NK-92 (cell line): ENCODE data around the gene RELL2.
A peak's percentile ranks its signal among the peaks of the same experiment; 100 is the strongest.

Experiments
- DNase-seq: peaks from one replicate; lab custom pipeline; 2025; ENCODE audit not compliant: unreplicated experiment; lab: John Stamatoyannopoulos, UW

The RELL2 gene

DNA sequence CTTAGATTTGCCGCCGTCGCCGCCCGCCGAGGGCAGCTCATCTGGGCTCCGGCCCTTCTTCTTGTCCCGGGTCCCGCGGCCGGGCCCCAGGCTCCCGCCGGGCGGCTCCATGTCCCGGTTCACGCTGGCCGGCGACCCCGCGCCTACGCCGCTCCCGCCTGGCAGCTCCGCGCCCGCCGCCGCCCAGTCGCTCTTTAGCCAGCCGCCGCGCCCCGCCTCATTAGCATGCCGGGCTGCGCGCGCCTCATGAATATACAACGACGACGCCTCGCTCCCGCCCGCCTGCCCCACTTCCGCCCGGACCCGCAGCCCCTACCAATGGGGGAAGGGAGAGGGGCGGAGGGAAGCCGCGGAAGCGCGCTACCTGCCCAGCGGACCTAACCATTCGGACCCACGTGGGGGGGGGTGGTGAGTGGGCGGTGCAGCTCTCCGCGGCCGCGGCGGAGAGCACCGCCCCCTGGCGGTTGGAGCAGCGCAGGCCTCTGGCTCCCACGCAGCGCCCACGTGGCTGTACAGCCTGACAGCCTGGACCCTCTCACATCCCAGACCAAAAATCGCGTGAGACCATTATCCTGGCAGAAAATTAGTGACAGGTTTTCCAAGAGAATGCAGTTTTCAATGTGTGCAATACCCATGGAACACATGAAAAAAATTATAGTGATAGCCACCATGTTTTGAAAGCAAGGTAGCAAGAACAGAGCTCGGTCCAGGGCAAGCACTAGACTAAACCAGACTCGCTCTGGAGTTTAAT, 17.8 kb upstream of the RELL2 start, which contains the start of gene DIAPH1:
Gene DIAPH1 (minus strand): TSS at position 197 of the 751 bp plus-strand sequence. CDS start 86 bp downstream, at position 111.
- peak; percentile 87 for DNase-seq

GRCh38 chr5:141623186-141623585, 13.6 kb upstream of the RELL2 start:
- DNase-seq = no peak

- DNase-seq = no peak
Observed at GRCh38 chr5:141623611-141624010, 13.2 kb upstream of the RELL2 start.

DNA sequence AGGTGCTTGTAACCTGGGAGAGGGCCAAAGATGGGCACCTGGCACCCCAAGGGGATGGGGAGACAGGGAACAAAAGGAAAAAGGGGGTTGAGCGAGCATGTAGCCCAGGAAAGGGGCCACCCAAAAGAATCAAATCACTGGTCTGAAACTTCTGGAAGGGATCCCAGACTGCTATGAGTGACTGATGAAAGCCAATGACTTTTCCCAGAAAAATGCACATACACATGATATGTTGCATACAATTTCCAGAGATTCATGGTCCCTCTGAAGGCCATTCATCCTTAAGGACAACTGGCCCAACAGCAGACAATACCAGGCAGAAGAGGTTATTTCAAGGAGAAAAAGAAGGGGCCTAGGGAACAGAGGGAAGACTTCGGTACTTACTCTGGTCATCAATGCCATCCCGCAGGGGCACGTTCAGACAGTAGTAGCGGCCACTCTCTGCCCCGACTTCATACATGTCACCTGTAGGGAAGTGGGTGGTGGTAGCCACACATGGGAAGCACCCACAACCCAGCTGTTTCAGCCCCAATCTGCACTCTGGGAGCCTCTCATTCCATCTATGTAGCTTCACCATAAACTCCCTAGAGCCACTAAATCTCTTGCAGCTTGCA, 8.5 kb upstream of the RELL2 start:
- no peak for DNase-seq

DNA sequence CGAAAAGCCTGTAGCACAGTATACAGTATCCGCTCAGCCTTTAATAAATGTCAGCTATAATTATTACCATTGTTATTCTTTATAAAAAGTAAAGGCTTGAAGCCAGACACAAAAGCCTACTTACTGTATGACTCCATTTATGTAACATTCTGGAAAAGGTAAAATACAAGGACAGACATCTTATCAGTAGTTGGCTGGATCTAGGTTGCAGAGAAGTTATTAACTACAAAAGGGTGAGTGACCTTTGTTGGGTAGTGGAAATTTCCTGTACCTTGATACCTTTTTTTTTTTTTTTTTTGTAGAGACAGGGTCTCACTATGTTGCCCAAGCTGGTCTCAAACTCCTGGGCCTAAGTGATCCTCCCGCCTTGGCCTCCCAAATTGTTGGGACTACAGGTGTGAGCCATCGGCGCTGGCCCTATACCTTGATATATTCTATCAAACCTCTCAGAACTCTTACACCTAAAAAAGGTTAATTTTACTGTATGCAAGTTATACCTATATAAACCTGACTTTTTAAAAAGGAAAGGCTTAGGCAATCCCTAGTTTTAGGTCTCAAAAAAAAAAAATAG, 6.1 kb upstream of the RELL2 start:
- no peak for DNase-seq

DNA sequence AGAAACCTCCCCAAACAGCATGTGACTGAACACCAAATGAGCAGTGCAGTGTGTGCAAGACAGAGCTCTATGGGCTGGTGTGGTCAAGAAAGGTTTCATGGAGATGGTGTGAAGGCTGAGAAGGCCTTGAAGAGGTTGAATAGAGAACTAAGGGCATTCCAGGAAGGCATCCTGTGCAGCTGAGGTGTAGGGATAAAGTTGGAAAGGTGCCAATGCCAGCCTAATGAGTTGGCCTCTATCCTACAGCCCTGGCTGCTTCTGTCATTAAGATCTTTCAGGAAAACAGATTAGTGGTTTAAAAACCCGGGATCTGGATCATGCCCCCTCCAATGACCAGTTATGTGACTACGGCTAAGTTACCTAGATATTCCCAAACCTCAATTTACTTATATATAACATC, 4.1 kb upstream of the RELL2 start:
- no peak for DNase-seq

DNA sequence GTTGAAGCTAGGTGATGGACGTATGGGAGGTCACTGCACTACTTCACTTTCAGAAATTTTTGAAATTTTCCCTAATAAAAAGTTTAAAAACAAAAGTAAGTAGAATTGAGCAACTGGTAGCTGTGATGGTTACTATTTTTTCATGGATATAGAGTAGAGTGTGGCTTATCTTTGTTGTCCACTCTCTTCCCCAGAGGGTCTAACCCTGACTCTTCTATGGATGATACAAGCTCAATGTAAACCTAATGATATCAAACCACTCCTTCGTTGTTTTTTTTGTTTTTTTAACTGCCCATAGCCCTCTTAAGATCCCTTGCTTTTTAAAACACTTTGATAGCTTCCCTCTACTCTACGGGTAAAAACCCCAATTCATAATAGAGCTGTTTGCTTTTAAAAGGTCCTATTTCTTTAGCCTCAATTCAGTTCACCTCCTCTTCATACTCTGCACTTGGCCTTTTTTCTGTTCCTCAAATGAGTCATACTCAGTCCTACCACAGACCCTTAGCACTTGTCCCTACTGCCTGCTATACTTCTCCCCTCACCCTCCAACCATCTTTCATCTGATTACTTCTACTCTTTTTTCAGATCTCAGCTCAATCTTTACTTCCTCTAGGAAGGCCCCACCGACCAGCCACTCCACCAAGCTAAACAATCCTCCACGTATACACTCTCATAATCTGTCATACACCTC, 2.8 kb upstream of the RELL2 start:
- DNase-seq = no peak

DNA sequence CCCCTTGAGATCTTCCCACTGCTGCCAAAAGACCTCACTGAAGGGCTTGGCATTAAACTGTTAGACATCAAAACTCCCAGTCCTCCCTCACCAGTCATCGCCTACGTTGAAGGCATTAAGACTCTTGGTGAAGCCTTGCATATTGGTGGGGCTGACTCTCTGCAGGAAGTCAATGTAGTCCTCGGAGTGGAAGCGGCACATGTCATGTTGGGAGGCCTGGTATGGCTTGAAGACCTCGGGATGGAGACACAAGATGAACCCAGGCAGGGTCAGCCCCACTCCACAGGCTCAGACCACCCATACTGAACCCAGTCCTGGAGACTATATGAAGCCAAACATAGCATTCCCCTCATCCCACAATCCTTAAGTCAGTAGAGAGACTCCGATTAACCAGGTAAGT, 2.1 kb upstream of the RELL2 start:
- DNase-seq = no peak

DNA sequence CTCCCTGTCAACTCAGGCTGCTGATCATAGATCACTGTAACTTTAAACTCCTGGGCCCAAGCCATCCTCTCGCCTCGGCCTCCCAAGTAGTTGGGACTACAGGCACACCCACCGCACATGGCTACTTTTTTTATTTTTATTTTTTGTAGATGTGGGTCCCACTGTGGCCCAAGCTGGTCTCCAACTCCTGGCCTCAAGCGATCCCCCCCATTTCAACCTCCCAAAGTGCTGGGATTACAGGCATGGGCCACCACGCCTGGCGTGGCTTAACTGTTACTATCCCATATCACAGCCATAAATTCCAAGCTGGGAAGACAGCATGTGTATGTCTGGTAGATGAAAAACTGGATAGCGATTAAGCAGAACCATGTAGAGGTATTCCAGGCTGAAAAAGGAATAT, 1.2 kb upstream of the RELL2 start:
- no peak for DNase-seq

- no peak for DNase-seq
Observed at GRCh38 chr5:141636106-141636412, 738 bp upstream of the RELL2 start.

DNA sequence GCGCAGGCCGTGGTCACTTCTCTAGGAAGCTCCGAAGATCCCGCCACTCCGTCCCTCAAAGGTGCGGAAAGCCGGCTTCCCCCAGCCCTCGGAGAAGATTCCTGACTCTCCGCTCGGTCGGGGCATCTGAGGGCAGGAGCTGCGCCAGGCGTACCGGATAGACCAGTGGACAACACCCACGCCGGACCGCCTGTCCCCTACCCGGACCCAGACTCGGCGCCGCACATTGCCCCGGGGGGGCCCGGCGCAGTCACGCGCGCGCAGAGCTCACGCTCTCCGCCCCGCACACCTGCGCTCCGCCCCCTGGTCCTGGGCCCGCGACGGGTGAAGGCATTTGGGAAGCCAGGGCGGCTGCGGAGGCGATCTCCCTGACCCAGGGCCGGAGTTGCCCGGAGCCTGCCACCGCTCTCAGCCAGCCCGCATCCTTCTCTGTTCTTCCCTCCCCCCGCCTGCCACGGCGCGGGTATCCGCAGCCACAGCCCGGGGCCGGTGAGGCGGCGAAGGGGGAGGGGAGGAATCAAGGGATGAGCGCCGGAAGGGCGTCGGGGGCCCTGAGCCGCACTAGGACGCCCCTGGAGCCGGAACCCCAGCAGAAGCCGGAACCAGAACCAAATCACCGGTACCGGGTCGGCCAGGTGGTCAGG, 448 bp downstream of the RELL2 start:
- DNase-seq = no peak

- DNase-seq = no peak
Observed at GRCh38 chr5:141637767-141638419, 1.1 kb downstream of the RELL2 start.

DNA sequence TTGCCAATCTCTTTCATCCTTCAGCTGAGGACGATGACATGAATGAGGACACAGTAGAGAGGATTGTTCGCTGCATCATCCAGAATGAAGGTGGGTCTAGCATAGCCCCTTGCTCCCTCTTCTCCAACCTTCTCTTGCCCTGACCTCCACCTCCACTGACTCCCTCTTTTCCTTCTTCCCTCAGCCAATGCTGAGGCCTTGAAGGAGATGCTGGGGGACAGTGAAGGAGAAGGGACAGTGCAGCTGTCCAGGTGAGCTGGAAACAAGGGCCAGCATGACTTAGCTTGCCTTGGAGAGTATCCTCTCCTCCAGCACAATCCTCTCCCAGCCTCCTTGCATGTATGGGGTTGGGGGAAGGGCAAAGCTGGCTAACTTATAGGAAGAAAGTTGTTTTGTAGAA, 2.0 kb downstream of the RELL2 start:
- DNase-seq = no peak

- no peak for DNase-seq
Observed at GRCh38 chr5:141639357-141640050, 2.7 kb downstream of the RELL2 start.

GRCh38 chr5:141640051-141640415, 3.2 kb downstream of the RELL2 start:
- no peak for DNase-seq

- DNase-seq = no peak
Observed at GRCh38 chr5:141640698-141641097, 3.9 kb downstream of the RELL2 start.

- no peak for DNase-seq
Observed at GRCh38 chr5:141641634-141642267, 5.0 kb downstream of the RELL2 start.

GRCh38 chr5:141646026-141646425, 9.2 kb downstream of the RELL2 start:
- no peak for DNase-seq

DNA sequence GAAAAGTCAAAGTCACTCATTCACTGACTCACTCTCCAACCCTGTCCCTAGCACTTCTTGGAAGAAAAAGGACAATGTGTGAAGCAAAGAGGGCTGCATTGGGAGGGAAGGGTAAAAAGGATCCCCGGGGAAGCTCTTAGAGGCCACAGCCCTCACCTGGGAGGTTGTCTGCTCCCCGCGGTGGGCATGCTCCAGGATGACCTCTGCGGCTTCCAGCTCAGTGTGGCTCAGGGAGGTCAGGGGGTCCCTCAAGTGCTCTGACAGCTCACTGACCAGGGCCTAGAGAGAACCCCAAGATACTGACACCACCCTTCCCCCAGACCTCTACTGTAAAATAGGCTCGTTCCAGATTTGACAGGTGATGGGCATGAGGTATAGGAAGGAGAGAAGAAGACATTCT, 10.4 kb downstream of the RELL2 start:
- no peak for DNase-seq

DNA sequence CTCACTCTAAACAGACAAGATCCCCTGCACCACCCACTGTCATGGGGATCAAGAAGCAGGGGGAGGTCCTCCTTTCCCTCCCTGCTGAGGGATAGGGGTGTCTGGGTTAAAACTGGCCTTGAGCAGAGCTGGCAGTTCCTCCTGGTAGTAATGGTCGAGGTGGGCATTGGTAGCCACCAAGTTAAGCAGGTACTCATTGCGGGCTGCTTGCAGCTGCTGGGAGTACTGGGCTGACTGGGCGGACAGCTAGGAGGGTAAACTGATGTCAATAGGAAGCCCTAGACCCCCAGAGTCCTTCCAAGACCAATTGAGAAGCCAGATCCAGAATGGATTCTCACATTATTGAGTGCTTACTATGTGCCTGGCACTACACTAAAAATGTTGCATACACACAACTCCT, 11.1 kb downstream of the RELL2 start:
- no peak for DNase-seq
